GM21360 (cell line): Measurements from ENCODE around the gene ASPG.

Experiments used
- ATAC-seq: cut with Tn5 transposase; IDR thresholded peaks from one replicate; pipeline ENCODE4 v1.9.1; 2021; ENCODE audit warnings: mild to moderate bottlenecking, moderate library complexity; ENCODE audit not compliant: unreplicated experiment

Gene ASPG

GRCh38 chr14:104085032-104085888 lies at the start of gene ASPG:
Gene ASPG, plus strand, starts transcription at chr14:104085700. Its CDS starts 71 bp downstream, at chr14:104085771.
- no peak for ATAC-seq

- no peak for ATAC-seq
Observed at GRCh38 chr14:104036212-104036611, 49.3 kb upstream of the ASPG start.

GRCh38 chr14:104037074-104037473 lies 48.4 kb upstream of the ASPG start:
- ATAC-seq: no peak

GRCh38 chr14:104037903-104038302 lies 47.6 kb upstream of the ASPG start:
- no peak for ATAC-seq

GRCh38 chr14:104039214-104039613 lies 46.3 kb upstream of the ASPG start:
- ATAC-seq: no peak

GRCh38 chr14:104040539-104040938 lies 45.0 kb upstream of the ASPG start:
- no peak for ATAC-seq

GRCh38 chr14:104041430-104042104 lies 43.9 kb upstream of the ASPG start:
- no peak for ATAC-seq

GRCh38 chr14:104044016-104044415 lies 41.5 kb upstream of the ASPG start:
- no peak for ATAC-seq

GRCh38 chr14:104047761-104048160 lies 37.7 kb upstream of the ASPG start:
- ATAC-seq: no peak

GRCh38 chr14:104048758-104049507 lies 36.6 kb upstream of the ASPG start:
- no peak for ATAC-seq

GRCh38 chr14:104049576-104050240 lies 35.8 kb upstream of the ASPG start:
- no peak for ATAC-seq

- no peak for ATAC-seq
Observed at GRCh38 chr14:104051092-104051813, 34.2 kb upstream of the ASPG start.

- ATAC-seq: no peak
Observed at GRCh38 chr14:104054222-104054905, 31.1 kb upstream of the ASPG start.

- no peak for ATAC-seq
Observed at GRCh38 chr14:104062281-104062680, 23.2 kb upstream of the ASPG start.

- ATAC-seq: no peak
Observed at GRCh38 chr14:104064003-104064402, 21.5 kb upstream of the ASPG start.

- no peak for ATAC-seq
Observed at GRCh38 chr14:104066279-104066678, 19.2 kb upstream of the ASPG start.

GRCh38 chr14:104066719-104067295 lies 18.7 kb upstream of the ASPG start:
- no peak for ATAC-seq

- no peak for ATAC-seq
Observed at GRCh38 chr14:104069541-104069940, 16.0 kb upstream of the ASPG start.

- ATAC-seq: no peak
Observed at GRCh38 chr14:104072586-104072985, 12.9 kb upstream of the ASPG start.
